Right lobe of liver (tissue), 6 donors: ENCODE results near the gene IRF8. TPM values are rescaled to one million over a fixed set of nuclear protein-coding genes. Genes with fewer than 3 reads are reported as not detected.

Experiments used
- ATAC-seq, 4 donors: fragments of 200-7000 bp; cut with Tn5 transposase; one replicate each; pipeline ENCODE4 v1.9.1; 2020; ENCODE audit warnings: mild to moderate bottlenecking in 4 of 4, moderate library complexity in 4 of 4
- DNase-seq, 3 donors: peaks; one replicate each; pipeline ENCODE4 v3.0.0-alpha.2; 2020
- H3K27ac ChIP-seq, 3 donors: fragments of 200-600 bp; one replicate each; pipeline ENCODE4 v1.8.0; 2022
- H3K27me3 ChIP-seq, 2 donors: fragments of 200-600 bp; one replicate each; pipeline ENCODE4 v1.8.0; 2022
- H3K36me3 ChIP-seq, 4 donors: fragments of 200-600 bp; sonication (generic) in 1 of 4; one replicate each; pipeline versions ENCODE4 v1.5.1 to v1.8.0; 2017 to 2022; ENCODE audit warnings: control low read depth in 1 of 4
- H3K4me1 ChIP-seq, 4 donors: fragments of 200-600 bp; sonication (generic) in 1 of 4; one replicate each; pipeline versions ENCODE4 v1.5.1 to v1.8.0; 2017 to 2022; ENCODE audit warnings: control low read depth in 1 of 4
- H3K4me3 ChIP-seq, 3 donors: fragments of 200-600 bp; one replicate each; pipeline ENCODE4 v1.8.0; 2022
- H3K9me3 ChIP-seq, 4 donors: fragments of 200-600 bp; sonication (generic) in 1 of 4; one replicate each; pipeline versions ENCODE4 v1.5.1 to v1.8.0; 2017 to 2022; ENCODE audit warnings: control low read depth in 1 of 4
- CTCF ChIP-seq, 4 donors: fragments of 200-600 bp in 3 of 4; fragments of 450-650 bp in 1 of 4; IDR thresholded peaks; one replicate each; pipeline versions ENCODE4 v1.5.1 to v1.8.0; 2016 to 2022; ENCODE audit warnings: antibody characterized with exemption in 4 of 4, mild to moderate bottlenecking in 2 of 4
- POLR2A ChIP-seq: fragments of 450-650 bp; IDR thresholded peaks from one replicate; pipeline ENCODE4 v1.6.1; 2017; ENCODE audit warnings: antibody characterized with exemption, mild to moderate bottlenecking
- WGBS: methylation state at CpG from one replicate; pipeline ENCODE4 v1.1.6; 2018; ENCODE audit warnings: low coverage, low lambda C conversion rate; ENCODE audit not compliant: insufficient coverage; ENCODE audit errors: missing lambda C conversion rate; 5-methylcytosine and 5-hydroxymethylcytosine counted together
- intact Hi-C, 2 donors: fragments of 100-400 bp; cut with DNase I; formaldehyde crosslinking; loops; one replicate each; pipeline versions ENCODE4 v1.11.2 to v1.14.1; 2022
- total RNA-seq, 6 experiments: library from RNA; depleted of rRNA in 2 of 6; stranded (reverse); fragments of >200 nt in 2 of 6; fragmentation: NEBNext Ultra II Directional in 3 of 6; extraction: Animal tissue kit (Norgen Biotek cat#: 25700) in 3 of 6; gene quantifications; one replicate each; pipeline versions ENCODE4 v1.1.0 to v1.2.4, GENCODE V29; 2016 to 2023
- donor health status: DM: no; HTN: yes; CAD: no.
- donor health status: DM: no; HTN: no; CAD: no.
- donor health status: DM: no; HTN: no; CAD: no.
- donor health status: DM: no; HTN: yes; CAD: no.
- donor health status: DM: no; HTN: yes; CAD: no.

IRF8 gene
- total RNA-seq, 6 experiments from 2014 or later, result 4.8 to 19.6 (median 14.6) TPM

GRCh38 chr16:85935391-85935973 lies 36.5 kb downstream of the IRF8 start:
- H3K27me3 ChIP-seq, result no peaks in the 10 kb centered on the region
- intact Hi-C loops, result no loop called here
- TF ChIP-seq POLR2A, result no peak
- TF ChIP-seq CTCF (IDR thresholded peaks at IDR 0.05), result no peak
- DNase-seq (no peak), ATAC-seq (no peak)
- H3K4me3 ChIP-seq, result no peak overlapping the region
- H3K9me3 ChIP-seq, result no peaks in the 10 kb centered on the region
- no peak overlapping the region for H3K27ac ChIP-seq
- H3K36me3 ChIP-seq, result no peaks in the 10 kb centered on the region
- 55% methylated on average over 10 of the region's 13 CpGs for WGBS
- peaks cover 0 to 14% (median 6%) of the 10 kb centered on the region in 4 donors for H3K4me1 ChIP-seq

GRCh38 chr16:85935974-85936760 lies 37.2 kb downstream of the IRF8 start:
- H3K4me3 ChIP-seq, result no peak overlapping the region
- H3K27me3 ChIP-seq, result no peaks in the 10 kb centered on the region
- H3K36me3 ChIP-seq, result no peaks in the 10 kb centered on the region
- no peak for TF ChIP-seq POLR2A
- no peak for TF ChIP-seq CTCF (IDR thresholded peaks at IDR 0.05)
- H3K9me3 ChIP-seq, result no peaks in the 10 kb centered on the region
- DNase-seq, result no peak
- intact Hi-C loops, result no loop called here
- 54% methylated on average over 21 of the region's 22 CpGs for WGBS
- H3K4me1 ChIP-seq, result peaks cover 0 to 21% (median 9%) of the 10 kb centered on the region in 4 donors
- ATAC-seq, result no peak
- H3K27ac ChIP-seq, result no peak overlapping the region

GRCh38 chr16:85936816-85937215 lies 37.9 kb downstream of the IRF8 start:
- ATAC-seq, result no peak
- no peaks in the 10 kb centered on the region for H3K36me3 ChIP-seq
- no peaks in the 10 kb centered on the region for H3K27me3 ChIP-seq
- no peak overlapping the region for H3K27ac ChIP-seq
- intact Hi-C loops, result no loop called here
- WGBS, result 79% methylated on average over 12 of the region's 12 CpGs
- no peak for DNase-seq
- H3K4me1 ChIP-seq, result peaks cover 0 to 25% (median 12%) of the 10 kb centered on the region in 4 donors
- TF ChIP-seq POLR2A (no peak), CTCF (IDR thresholded peaks at IDR 0.05) (no peak)
- H3K9me3 ChIP-seq, result no peaks in the 10 kb centered on the region
- H3K4me3 ChIP-seq, result no peak overlapping the region

GRCh38 chr16:85940214-85940613 lies 41.3 kb downstream of the IRF8 start:
- no peaks in the 10 kb centered on the region for H3K27me3 ChIP-seq
- H3K27ac ChIP-seq, result peak overlapping the region; percentile 59 to 97 (median 92)
- H3K36me3 ChIP-seq, result no peaks in the 10 kb centered on the region
- H3K4me3 ChIP-seq, result no peak overlapping the region
- no peaks in the 10 kb centered on the region for H3K9me3 ChIP-seq
- peak; percentile 74 to 84 (median 80) for ATAC-seq
- peaks cover 0 to 55% (median 18%) of the 10 kb centered on the region in 4 donors for H3K4me1 ChIP-seq
- 37% methylated on average over 5 of the region's 5 CpGs for WGBS
- TF ChIP-seq CTCF (IDR thresholded peaks at IDR 0.05), result no peak
- peak; percentile 61 for TF ChIP-seq POLR2A
- intact Hi-C loops, result no loop called here
- DNase-seq, result peak in 2 of 3 donors; percentile 52 to 89
